Fibroblast of lung (primary cell): Measurements from ENCODE around the gene CTDP1.

Experiments used
- EZH2 ChIP-seq: IDR thresholded peaks from 2 replicates; pipeline ENCODE4 v1.5.1; 2012; ENCODE audit warnings: low read length, control low read depth, mild to moderate bottlenecking; ENCODE audit errors: missing control alignments
- TF ChIP-seq, protein P1 (sequence below), 2 donors: IDR thresholded peaks in 1 of 2; conservative IDR thresholded peaks in 1 of 2; 1 replicate in 1 of 2; 2 replicates in 1 of 2; pipeline ENCODE4 v1.5.1; 2011 to 2012; ENCODE audit warnings: low read length in 2 of 2, control low read depth in 1 of 2, inconsistent platforms in 1 of 2, low read depth in 1 of 2, mild to moderate bottlenecking in 1 of 2

DNA sequence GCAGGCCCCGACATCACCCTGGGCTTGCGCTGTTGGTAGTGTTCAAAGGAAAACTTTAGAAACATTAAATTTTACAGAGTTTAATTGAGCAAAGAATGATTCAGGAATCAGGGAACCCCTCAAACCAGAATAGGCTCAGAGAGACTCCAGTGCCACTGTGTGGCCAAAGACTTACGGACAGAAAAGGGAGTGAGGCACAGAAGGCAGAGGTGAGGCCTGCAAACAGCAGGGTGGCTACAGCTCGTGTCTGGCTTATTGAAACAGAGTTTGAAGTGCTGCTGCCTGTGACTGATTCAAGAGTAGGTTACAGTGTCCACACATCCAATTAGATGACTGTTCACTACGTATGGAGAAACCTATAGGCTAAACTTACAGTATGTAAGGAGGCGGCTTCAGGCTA, 2.4 kb upstream of the CTDP1 start:
- no peak for TF ChIP-seq EZH2
- TF ChIP-seq, protein P1, sequence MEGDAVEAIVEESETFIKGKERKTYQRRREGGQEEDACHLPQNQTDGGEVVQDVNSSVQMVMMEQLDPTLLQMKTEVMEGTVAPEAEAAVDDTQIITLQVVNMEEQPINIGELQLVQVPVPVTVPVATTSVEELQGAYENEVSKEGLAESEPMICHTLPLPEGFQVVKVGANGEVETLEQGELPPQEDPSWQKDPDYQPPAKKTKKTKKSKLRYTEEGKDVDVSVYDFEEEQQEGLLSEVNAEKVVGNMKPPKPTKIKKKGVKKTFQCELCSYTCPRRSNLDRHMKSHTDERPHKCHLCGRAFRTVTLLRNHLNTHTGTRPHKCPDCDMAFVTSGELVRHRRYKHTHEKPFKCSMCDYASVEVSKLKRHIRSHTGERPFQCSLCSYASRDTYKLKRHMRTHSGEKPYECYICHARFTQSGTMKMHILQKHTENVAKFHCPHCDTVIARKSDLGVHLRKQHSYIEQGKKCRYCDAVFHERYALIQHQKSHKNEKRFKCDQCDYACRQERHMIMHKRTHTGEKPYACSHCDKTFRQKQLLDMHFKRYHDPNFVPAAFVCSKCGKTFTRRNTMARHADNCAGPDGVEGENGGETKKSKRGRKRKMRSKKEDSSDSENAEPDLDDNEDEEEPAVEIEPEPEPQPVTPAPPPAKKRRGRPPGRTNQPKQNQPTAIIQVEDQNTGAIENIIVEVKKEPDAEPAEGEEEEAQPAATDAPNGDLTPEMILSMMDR (conservative IDR thresholded peaks at IDR 0.05 in 1 of 2, IDR thresholded peaks at IDR 0.05 in 1 of 2; ENCODE audit: low read depth in 1 of 2, low read length in 2 of 2), result no peak
